Measurements from ENCODE around the gene MELTF. TPM values are rescaled to one million over a fixed set of nuclear protein-coding genes. Genes with fewer than 3 reads are reported as not detected.

The MELTF gene
- total RNA-seq, 1 donor, result 5.6 TPM

DNA sequence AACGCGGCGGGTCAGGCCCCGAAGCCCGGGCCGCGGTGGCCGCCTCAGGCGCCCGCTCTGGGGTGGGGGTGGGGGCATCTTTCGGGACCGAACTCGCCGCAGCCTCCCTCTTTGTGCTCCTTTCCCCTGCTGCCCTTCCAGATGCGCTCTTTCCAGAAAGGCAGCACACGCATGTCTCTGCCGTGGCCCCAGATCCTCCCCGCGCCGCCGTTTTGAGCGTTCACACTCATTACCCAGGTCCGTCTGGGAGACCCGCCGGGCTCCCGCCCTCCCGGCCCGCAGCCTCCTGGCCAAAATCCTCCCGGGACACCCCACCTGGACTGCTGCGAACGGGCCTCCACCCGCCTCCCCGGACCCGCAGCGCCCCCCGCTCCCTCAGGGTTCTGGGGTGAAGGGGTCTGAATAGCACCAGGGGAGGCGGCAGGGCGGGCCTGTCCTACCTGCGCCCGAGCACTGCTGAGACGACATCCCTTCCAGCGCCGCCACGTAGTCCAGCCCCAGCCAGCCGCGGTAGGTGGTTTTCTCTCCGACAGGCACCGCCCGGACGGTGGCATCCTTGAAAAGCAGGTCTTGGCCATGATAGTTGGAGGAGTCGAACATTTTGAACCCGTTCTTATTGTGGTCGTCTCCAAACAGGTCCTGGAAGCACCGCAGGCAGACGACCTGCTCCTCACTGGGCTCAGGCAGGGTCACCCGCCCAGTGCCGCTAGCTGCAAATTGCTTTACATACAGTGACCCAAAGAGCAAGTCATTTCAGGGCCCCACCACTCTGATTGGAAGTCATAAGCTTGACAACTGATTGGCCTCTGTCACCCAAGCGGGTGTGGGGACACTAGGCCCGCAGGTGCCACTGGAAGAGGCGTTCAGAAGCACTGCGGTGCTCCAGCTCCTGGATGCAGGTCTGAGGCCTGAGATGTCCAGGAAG is 25.9 kb downstream of the MELTF start:
- peak; percentile 13 for DNase-seq (ENCODE audit: low read depth)
- peak overlapping the region; percentile 67 for H3K4me3 ChIP-seq (ENCODE audit: low read depth, low read length)
- TF ChIP-seq, protein P1, sequence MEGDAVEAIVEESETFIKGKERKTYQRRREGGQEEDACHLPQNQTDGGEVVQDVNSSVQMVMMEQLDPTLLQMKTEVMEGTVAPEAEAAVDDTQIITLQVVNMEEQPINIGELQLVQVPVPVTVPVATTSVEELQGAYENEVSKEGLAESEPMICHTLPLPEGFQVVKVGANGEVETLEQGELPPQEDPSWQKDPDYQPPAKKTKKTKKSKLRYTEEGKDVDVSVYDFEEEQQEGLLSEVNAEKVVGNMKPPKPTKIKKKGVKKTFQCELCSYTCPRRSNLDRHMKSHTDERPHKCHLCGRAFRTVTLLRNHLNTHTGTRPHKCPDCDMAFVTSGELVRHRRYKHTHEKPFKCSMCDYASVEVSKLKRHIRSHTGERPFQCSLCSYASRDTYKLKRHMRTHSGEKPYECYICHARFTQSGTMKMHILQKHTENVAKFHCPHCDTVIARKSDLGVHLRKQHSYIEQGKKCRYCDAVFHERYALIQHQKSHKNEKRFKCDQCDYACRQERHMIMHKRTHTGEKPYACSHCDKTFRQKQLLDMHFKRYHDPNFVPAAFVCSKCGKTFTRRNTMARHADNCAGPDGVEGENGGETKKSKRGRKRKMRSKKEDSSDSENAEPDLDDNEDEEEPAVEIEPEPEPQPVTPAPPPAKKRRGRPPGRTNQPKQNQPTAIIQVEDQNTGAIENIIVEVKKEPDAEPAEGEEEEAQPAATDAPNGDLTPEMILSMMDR (IDR thresholded peaks at IDR 0.05; ENCODE audit: insufficient read depth, low read length), result no peak

DNA sequence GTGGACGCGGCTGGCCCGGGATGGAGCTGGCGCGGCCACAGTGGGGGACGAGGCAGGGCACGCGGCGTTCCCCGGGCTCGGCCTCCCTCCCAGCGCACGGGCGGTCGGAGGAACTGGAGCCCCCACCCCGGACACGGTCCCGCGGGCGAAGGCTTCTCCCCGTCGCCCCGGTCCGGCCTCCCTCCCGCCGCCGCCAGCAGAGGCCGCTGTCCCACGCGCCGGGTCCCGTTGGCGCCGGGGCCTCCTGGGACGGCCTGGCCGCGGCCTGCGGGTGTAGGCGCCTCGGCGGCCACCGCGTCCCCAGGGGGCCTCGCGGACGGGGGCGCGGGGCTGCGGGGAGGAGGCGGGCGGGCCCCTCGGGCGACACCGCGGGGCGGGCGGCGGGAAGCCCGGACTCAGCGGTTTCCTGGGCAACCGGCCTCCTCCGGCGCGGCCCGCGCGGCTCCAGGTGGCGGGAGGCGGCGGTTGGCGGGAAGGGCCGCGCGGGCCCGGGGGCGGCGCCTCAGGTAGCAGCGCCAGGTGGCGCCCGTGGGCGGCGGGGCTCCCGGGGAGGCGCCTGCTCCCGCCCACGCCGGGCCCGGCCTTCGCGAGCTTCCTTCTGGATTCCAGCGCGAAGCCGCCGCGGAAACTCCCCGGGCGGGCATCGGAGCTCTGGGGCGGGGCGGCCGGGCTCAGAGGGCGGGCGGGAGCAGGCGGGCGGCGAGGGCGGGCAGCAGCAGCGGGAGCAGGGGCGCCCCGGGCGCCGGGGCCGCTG is 26.7 kb downstream of the MELTF start:
- peak; percentile 43 for DNase-seq (ENCODE audit: low read depth)
- TF ChIP-seq, protein P1 (IDR thresholded peaks at IDR 0.05; ENCODE audit: insufficient read depth, low read length), result peak; percentile 62
- peak overlapping the region; percentile 67 for H3K4me3 ChIP-seq (ENCODE audit: low read depth, low read length)

DNA sequence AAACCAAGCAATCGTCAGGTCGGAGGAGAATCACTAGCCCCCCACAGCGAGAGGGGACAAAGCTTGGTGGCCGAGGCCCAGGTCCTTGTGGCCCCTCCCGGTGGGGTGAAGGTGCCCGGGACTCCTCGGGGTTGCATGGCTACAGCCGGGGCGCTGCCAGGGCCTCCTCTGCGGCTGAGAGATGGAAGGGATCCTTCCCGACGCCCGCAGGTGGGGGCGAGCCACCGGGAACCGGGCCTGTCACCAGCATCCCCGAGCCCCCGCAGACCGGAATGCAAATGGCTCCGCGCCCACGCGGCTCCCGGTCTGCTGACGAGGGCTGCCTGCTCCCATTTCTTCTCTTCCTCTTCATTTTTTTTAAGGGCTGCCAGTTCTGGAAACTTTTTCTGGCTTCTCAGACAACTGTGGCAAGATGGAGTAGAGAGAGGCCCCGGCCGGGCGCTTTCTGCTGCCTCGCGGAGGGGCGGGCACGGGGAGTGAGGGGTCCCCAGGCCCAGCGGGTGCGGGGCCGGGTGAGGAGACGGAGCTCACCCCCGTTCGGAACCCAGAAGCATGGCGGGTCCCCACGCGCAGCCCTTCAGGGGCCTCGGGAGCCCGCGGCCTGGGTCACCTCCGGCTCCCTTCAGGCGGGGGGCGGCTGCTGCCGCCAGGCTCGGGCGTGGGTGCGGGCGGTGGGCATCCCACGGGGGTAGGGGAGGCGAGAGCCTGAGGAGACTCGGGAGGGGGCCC is 27.5 kb downstream of the MELTF start:
- TF ChIP-seq, protein P1 (IDR thresholded peaks at IDR 0.05; ENCODE audit: insufficient read depth, low read length), result no peak
- DNase-seq (ENCODE audit: low read depth), result no peak
- H3K4me3 ChIP-seq (ENCODE audit: low read depth, low read length), result peak overlapping the region; percentile 67

DNA sequence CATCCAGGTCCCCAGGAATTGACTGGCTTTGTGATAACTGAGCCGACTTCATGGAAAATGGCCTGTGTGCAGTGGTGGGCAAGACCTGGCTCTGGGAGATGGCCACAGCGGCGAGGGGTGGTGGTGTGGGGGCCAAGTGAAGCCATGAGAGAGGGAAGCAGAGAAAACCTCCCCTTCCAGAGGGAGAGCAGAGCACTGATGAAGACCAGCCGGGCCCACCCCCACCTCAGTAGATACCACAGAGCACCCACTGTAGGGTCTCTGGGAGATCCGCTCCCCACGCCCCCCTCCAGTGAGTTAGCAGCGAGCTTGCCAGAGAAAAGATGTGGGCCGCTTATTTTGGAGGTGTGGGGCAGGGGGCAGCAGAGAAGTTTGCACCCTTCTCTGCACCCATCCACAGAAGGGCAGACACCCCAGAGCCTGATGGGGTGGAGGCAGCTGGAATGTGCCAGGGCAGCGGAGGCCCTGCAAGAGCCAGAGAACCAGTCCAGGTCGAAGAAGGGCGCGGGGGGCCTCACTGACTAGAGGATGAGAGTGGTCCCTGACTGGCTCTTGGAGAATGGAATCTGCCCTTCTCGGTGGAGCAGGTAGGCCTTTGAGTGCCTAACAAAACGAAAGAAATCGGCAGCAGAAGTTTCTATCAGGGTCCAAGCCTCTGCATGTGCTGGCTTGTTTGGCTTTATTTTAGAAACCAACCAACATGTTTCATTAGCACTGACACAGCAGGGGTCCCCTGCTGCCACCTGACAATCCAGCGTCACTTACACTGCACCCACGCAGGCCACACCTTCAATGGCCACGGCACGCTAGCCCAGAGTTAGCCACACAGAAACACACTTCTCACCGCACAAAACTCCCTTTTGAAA is 28.3 kb downstream of the MELTF start:
- TF ChIP-seq, protein P1 (IDR thresholded peaks at IDR 0.05; ENCODE audit: insufficient read depth, low read length), result no peak
- DNase-seq (ENCODE audit: low read depth), result no peak
- no peak overlapping the region for H3K4me3 ChIP-seq (ENCODE audit: low read depth, low read length)

DNA sequence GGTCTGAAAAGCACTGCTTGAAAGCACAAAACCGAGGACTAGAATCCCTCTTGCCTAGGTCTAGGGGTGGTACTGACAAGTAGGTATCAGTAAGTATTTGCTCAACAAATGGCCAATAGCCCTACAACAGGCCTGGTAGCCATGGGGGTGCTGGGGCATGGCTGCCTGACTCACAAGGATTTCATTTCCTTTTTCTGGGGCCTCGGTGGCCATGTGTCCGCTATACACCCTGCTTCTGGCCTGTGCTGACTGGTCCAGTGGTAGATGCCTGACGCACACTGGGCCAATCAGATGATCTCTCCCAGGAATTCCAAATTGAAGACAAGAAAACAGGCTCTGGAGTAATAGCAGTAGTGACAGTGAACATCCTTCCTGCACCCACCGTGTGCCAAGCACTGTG is 29.4 kb downstream of the MELTF start:
- TF ChIP-seq, protein P1 (IDR thresholded peaks at IDR 0.05; ENCODE audit: insufficient read depth, low read length), result no peak
- H3K4me3 ChIP-seq (ENCODE audit: low read depth, low read length), result no peak overlapping the region
- DNase-seq (ENCODE audit: low read depth), result peak; percentile 9

All from fibroblast of the aortic adventitia (primary cell).